ENCODE results near the gene BRCA2.

The BRCA2 gene

DNA sequence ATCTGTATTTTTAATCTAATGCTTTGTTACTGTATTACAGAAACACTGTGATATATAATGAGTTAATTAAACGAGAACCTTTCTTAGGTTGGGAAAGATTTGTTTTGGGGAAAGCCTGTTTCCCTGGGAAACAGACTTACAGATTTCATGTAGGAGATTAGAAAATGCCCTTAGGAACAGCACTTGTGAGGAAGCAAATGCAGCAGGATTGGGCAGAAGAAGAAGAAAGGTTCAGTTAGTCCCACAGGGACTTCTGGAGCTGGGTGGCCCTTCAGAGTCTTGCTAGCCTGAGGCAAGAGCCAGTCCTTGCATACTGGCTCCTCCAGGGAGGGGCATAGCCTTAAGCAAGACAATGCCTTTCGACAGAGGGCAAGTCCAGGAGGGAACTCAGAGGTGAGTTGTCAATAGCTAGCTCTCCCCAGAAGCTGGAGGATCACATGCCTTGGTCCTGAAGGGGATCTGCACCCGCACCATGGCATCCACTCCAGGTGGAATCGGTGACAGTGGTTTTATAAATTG, 75.9 kb downstream of the BRCA2 start:
- DNase-seq: no peak

DNA sequence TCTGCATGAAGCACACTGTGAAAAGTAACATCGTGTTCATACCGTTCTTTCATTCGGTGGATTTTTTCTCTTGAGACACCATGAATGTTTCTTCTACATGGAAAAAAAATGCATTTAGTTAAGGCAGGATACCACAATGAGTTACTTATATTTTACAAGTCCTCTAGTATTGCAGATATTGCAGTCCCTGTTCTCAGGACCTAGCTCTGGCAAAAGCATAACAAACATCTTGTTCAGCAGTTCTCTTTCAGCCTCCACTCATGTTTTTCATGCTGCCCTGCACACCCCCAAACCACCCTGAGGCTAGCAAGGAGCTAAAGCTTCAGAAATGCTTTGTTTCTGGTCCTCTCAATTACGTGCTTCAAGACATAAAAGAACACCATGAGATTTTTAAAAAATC, 87.8 kb downstream of the BRCA2 start:
- DNase-seq: no peak

DNA sequence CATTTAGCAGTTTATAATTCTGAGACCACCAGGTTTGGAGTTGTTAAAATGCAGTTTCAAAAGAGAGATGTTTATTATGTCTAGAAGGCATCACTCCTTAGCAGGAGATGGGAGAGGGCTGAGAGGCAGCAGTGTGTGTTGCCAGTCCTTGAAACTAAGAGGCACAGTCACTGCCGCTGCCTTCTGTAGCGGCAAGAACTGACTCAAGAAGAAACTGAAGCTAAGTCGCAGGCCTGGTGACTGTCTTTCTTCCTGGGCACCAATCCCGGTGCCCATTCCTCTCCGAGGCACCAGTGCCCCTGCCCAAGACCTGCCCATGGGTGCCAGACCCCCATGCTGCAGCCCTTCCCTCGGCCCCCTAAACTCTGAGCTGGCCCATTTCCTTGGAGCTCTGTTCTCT, 92.5 kb downstream of the BRCA2 start:
- no peak for DNase-seq

DNA sequence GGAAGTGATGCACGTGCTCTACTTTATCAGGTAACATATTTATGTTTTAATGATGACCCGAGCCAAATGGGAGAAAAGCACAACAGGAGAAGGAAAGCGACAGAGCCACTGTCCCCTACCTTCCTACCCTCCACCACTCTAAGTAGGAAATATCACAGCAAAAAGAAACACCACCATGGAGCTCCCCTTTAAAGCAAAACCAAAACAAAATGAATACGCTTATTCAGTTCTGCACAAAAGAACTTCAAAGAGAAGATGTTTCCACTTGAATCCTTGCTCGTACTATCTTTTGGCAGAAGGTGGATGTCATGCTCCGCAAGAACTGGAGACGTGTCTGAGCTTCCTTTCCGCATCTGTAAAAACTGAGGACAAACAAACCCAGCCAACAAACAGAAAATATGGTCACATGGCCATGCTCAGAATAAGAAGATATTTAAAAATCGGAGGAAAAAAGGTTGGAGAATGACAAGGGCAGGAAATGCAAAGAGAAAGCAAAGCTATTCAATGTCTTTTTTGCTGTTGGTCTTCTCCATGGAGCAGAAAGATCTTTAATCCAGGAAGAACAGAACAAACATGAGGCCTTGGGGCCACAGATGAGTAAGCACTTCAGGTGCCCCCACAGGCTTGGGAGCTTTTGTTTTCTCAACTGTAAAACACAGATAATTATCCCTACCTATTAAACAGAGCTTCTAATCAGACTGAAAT, 93.1 kb downstream of the BRCA2 start:
- DNase-seq: no peak

DNA sequence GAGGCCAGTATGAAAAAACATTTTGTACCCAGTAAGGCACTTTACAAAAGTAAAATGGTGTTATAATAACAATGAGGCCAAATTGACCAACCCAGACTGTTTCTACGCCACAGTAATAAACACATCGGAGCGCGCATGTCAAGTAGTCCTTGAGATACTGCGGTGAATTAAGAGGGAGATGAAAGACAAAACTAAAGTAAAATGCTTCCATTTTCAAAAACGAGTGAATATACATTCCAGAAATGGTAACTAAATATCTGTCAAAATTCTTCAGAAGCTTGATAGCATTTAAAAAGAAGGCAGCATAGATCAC, 93.6 kb downstream of the BRCA2 start:
- no peak for DNase-seq

DNA sequence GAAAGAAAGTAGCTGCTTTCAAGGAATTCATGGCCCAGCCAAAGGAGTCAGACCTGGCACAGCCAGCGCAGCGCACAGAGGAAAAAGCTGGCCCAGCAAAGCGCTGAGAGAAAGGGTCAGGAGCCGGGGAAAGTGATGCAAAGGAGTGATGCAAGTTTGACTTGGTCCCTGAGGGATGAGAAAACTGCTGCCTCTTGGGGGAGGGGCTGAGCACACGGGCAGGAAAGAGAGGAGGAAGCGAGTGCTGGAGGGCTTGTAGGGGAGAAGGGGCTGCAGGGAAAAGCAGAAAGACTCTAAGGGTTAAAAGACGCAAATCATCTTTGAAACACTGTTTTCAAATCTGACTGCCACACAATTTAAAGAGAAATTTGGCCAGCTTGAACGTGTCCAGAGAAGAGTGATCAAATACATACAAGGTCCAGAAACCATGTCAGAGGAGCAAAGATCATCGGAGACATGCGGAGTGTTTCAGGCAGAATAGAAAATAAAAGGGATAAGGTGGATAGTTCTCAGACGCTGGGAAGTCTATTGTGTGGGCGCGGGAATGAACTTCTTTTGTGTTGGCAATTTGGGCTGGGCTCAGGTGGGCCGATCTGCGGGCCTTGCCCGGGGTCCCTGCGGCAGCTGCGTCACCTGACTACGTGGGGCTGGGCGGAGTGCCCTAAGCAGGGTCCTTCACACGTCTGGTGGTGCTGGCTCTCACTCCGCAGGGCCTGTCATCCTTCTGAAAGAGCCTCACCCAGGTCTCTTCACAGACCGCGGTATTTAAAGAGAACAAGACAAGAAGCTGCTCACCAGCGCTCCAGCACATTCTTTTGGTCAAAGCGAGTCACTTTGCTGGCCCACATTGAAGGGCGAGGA, 94.5 kb downstream of the BRCA2 start:
- DNase-seq: no peak

DNA sequence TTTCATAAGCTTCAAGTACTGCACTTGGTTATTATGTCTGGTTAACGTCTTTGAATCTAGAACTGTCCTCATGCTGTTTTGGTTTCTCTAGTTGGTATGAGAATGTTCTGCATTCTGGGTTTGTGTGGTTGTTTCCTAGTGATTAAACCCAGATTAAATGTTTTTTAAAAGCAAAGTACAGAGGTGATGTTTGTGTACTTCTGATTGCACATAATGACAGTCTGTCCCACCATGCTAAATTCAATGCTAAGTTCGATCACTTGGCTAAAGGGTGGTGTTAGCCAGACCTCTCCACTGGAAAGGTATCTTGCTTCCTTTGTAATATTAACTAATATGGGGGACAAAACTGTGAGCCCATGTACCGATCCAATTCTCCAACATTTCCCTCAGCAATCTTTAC, 98.0 kb downstream of the BRCA2 start:
- no peak for DNase-seq

DNA sequence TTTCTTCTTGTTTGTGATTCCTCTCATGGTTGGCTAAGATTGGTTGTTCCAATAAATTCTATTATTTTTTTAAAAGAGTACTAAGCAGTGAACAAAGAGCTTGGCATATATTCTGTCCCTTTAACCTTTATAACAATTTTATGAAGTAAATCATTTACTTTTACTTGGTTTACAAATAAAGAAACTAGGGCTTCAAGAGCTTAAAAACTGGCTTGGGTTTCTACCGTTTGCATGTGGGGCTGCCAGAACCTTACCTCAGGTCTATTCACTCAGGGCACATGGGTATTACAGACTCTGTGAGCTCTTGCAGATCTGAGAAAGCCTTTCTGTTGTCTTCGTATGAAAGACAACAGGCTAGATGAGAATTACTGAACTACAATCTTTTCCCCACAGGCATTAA, 99.3 kb downstream of the BRCA2 start:
- DNase-seq: no peak

DNA sequence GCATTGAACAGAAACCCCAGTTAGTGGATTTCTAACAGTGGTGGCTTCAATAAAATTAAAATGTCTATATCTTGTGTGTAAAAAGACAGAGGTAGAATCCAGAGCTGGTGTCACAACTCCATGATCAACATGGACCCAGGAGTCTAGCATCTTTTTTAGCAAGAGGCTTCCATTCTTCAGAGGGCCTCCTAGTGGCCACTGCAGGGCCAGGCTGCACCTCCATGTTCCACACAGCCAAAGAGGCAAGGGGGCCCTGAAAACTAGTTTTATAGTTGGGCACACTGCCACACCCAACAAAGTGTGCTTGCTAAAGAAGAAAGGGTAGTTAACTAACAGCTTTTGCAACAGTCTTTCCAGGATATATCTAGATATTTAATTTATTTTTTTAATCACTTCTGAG, 99.7 kb downstream of the BRCA2 start:
- no peak for DNase-seq

DNA sequence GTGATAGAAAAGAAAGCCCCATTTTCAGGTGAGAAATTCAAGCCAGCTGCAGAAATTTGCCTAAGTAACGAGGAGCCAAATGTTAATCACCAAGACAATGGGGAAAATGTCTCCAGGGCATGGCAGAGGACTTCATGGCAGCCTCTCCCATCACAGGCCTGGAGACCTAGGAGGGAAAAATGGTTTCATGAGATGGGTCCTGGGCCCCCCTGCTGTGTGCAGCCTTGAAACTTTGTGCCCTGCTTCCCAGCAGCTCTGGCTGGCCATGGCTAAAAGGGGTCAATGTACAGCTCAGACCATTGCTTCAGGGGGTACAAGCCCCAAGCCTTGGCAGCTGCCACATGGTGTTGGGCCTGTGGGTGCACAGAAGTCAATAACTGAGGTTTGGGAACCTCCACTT, 102.7 kb downstream of the BRCA2 start:
- DNase-seq: no peak

DNA sequence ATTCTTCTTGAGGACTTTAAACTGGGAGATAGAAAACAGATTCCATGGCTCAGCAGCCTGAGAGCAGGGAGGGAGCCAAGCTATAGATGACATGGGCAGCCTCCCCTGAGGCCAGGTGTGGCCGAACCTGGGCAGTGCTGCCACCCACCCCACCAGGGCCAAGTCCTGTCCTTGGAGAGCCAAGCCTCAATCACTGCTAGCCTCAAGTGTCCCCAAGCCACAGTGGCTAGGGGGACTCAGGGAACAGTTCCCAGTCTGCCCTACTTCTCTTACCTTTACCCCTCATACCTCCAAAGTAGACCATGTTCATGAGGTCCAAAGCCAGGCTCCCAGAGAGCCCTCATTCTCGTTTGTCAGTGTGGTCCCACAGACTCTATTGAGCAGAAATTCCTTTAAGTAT, 104.6 kb downstream of the BRCA2 start:
- no peak for DNase-seq

DNA sequence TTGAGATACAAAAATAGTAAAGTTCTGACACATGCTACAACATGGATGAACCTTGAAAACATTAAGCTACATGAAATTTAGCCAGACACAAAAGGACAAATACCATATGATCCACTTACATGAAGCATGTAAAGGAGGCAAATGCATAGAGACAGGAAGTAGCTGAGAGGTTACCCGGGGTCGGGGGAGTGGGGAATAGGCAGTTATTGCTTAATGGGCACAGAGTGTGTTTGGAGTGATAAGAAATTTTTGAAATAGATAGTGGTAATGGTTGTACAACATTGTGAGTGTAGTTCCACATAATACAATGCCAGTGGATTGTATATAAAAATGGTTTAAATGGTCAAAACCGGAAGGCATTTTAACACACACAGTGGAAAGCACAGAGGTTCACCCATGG, 108.3 kb downstream of the BRCA2 start:
- DNase-seq: no peak

DNA sequence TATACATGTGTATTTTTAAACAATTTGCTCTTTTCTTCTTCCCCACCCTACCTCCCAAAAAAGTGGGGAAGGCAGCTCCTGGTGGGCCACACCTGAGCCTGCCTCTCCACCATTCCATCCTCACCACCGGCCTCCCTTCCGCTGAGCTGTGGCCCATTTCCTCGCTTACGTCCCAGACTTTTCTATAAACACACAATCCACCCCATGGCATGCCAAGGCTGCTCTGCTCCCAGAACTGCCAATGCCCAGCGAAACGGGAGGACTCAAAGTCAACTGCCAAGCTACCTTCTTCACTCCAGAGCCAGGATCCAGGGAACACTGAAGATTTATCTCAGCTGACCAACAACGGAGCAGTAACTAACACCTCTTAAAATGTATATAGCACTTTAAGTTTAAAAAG, 109.8 kb downstream of the BRCA2 start:
- DNase-seq: no peak

DNA sequence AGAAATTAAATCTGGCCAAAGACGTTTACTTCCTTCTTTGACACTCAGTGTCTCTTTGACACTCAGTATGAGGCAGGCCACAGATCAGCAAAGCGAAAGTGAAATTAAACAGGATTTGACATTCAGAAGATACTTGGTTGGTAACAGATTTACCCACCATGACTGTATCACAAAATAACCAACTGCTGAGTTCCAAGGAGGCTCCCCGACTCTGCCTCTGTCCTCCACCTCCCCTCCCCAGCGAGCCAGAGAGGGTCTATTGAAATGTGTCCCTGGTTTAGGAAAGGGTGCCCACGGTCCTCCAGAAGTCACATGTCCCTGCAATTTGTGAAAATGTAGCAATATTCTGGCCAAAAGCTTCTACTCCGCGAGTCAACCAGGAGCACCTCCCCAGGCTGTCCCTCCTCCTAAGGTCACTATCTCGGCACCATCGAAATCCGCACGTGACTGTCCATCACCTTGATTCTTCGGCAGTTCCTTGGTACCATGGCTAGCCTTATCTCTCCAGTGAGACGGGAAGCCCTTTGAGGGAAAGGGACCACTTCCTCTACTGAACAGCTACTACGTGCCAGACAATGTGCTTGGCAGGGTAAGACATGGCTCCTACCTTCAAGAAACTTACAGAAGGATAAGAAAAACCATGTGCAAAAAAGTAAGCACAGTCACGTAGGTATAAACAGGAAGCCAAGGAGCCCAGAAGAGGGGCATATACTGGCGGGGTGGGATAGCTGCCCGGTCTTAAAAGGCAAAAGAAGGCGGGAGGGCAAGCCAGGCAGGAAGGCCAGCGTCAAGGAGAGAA, 111.1 kb downstream of the BRCA2 start:
- no peak for DNase-seq

DNA sequence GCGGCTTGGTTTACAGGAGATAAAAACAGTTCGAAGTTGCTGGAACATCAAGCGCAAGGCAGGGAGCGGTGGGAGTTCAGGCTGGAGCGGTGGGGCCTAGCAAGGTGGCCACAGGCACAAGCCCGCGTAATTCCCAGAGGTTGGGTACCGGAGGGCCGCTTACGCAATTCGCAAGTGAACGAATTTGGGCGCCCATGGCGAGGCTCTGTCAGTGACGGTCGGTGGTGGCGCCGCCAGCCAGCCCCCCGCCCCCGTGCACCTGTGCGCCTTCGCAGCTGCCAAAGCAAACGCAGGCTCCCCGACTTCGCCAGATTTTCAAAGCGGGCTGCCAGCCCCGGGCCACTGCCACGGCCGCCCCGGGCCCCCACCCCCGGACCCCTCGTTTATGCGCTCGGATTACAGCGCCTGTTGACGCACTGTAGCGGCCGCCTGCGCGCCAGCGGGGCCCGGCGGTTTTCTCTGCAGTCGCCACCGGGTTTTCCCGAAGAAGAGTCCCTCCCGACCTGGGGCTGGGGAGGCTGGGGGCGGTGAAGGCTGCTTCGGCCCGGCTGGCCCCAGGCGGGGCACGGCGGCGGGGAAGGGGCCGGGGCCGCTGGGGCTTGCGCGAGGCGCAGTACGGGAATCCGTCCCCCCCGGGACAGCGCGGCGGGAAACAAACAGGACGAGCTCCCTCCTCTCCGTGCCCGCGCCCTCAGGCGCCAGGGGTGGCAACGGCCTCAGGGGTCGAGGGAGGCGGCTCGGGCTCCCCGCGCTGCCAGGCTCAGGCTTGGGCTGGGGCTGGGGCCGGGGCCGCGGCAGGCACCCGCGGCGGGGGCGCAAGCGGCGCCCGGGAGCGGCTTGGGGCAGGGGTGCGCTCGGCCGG, 111.9 kb downstream of the BRCA2 start:
- DNase-seq: no peak

DNA sequence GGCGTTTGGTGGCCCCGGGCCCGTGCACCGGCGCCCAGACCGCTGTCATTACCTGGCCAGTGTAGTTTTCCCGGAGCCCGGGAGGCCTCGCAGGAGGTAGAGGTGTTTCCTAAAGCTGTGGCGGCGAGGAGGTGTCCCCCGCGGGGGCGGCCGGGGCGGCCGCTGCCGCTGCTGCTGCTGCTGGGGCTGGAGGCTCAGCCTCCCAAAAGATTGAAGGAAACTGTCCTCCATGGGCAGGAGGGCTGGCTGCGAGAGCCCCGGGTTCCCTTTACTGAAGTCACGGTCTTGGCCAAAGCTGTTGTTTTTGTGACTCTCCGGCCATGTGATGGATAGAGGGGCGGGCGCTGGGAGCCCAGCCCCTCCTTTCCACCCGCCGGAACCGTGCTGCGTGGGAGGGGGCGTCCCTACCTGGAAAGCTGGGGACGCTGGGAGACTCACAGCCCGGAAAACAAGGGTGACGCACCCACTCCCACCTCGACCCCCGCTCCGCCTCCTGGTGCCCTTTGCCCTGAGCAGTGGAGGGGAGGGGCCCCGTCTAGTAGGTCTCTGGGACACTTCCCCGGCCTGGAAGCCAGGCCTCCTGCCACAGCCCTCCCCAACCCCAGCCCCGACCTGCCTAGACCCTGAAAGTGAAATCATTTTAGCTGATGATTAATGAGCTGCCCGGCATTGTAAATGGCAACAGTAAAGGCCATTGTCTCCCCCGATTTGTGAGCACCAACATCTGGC, 112.7 kb downstream of the BRCA2 start, which contains the start of gene N4BP2L1:
N4BP2L1 (minus strand) TSS at position 279 of the 729 bp plus-strand sequence; CDS start at position 231, 48 bp downstream.
- DNase-seq: no peak

DNA sequence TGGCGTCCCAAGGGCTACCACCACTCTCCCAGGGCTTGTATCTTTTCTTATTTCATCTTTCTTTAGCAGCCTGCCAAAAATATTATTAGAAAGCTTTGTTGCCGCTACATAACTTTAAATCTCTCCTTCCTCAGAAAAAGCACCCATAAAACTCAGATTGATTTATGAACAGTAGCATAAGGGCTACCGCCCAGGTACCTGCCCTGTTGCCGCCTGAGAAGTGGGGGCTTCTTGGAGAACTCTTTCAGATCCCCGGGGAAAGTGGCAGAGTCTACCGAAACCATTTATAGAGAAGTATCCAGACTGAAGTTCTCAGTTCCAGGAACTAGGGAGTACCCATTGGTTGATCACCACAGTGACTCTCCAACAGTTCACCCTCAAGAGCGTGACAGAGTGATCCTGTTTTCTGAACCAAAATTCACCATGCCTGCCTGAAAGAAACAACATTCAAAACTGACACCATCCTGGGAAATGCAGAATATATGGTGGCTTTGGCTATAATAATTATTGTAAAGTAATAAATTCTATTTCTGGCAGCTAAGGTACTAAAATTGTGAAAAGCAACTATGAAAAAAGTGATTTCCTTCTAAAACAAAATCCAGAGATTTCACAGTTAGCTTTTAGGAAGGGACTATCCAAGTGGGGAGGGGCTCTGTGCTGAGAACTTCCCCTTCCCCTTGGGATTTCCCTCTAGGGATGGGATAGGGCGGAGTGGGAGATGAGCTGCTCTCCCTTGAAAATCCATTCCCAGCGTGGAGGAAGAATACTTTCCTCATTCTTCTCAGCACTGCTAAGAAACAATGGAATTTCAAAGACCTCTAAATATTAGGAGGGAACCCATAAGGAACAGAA, 113.5 kb downstream of the BRCA2 start:
- DNase-seq: no peak

DNA sequence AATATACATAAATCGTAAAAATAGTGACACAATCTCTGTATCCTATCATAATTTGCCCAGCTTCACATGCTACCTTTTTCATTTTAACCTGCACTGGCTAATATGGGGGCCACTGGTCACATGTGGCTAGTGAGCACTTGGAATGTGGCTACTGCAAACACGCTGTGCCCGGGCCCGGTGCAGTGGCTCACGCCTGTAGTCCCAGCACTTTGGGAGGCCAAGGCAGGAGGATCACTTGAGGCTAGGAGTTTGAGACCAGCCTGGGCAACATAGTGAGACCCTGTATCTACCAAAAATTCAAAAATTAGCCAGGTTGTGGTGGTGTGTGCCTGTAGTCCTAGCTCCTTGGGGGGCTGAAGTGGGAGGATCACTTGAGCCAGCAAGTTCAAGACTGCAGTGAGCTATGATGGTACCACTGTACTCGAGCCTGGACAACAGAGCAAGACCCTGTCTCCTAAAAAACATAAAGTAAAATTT, 114.2 kb downstream of the BRCA2 start:
- no peak for DNase-seq

DNA sequence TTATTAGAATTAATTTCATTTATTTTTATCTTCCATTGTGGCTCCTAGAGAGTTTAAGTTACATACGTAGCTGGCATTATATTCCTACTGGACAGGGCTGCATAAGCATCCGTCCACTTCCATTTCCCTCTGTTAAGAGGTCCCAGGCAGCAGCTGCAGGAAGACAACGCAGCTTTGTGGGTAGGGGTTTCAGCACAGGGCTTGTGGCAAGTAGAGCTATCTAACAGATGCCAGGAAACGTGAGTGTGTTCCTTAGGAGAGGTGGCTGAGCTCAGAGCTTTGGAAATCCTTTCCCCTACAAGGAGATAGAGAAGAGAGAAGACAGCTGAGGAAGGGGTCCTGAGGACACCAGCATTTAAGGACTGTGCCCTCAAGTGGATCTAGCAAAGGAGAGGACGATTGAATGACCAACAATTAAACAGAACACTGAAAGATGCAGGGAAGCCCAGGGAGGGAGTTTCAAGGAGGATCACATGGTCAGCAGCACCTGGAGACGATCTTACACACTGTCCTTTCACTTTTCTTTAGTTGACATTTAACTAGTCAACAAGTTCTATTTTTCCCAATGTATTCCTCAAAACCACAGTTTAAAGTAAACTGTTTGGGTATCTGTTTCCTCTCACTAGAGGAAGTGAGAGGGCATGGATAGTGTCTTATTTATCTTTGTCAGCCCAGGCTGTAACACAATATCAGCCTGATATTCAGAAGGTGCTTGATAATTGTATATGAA, 114.9 kb downstream of the BRCA2 start:
- DNase-seq: no peak

DNA sequence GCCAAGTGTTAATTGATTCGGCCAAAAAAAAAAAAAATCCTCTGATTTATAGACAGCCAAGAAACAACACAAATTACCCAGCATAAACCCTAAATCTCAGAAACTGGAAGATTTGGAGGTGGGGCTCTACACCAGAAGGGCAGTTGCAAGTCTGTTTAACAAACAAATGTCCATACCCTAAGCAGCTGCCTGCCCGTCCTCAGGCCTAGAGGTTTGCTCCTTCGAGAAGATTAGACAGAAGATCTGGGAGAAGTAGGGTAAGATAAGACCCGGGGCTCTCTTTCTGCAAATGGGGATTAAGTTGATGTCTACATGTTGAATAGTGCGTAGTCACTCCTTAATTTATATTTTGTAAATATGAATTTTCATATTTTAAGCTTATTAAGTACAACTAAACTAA, 116.1 kb downstream of the BRCA2 start:
- no peak for DNase-seq
